A673 (cell line): ENCODE measurements around the gene SLC6A12. TPM values are rescaled to one million over a fixed set of nuclear protein-coding genes. Genes with fewer than 3 reads are reported as not detected.
"Not testable (repeated sequence)": the region's sequence is repeated elsewhere in the genome, so short reads cannot be mapped to it uniquely, and the experiment has no call there.

Experiments used
- BruUV-seq: library from RNA; stranded (reverse); fragments of 400-500 nt; replicated peaks from 2 replicates; lab custom pipeline; 2021; lab: Mats Ljungman, UMichigan
- CTCF ChIA-PET: fragments of 300-600 bp; sonication (Branson Sonifier 250); formaldehyde crosslinking; loops from one replicate; lab custom pipeline; 2022; ENCODE audit warnings: antibody characterized with exemption; lab: Charles Lee
- POLR2A ChIA-PET: fragments of 300-600 bp; sonication (Branson Sonifier 250); formaldehyde crosslinking; loops from one replicate; lab custom pipeline; 2022; ENCODE audit warnings: antibody characterized with exemption; ENCODE audit not compliant: low non-redundant PET; lab: Charles Lee
- DNase-seq: peaks from one replicate; pipeline ENCODE4 v3.0.0-alpha.2; 2015; ENCODE audit warnings: low spot score
- H3K27ac ChIP-seq: fragments of 200-600 bp; sonication (generic); 2 replicates; pipeline ENCODE4 v1.5.1; 2016; ENCODE audit warnings: mixed run types, low read depth, mild to moderate bottlenecking, mixed read lengths, antibody characterized with exemption, low read length; ENCODE audit not compliant: poor library complexity, severe bottlenecking
- H3K27me3 ChIP-seq: fragments of 200-600 bp; sonication (generic); replicated peaks from 2 replicates; pipeline ENCODE4 v1.6.1; 2017; ENCODE audit warnings: mixed run types, low read depth, mild to moderate bottlenecking, mixed read lengths, antibody characterized with exemption, low read length; ENCODE audit not compliant: insufficient read depth, poor library complexity
- H3K36me3 ChIP-seq: fragments of 200-600 bp; sonication (generic); 2 replicates; pipeline ENCODE4 v1.6.1; 2016; ENCODE audit warnings: mixed run types, mild to moderate bottlenecking, mixed read lengths, antibody characterized with exemption, low read length; ENCODE audit not compliant: insufficient read depth, poor library complexity, severe bottlenecking
- H3K4me1 ChIP-seq: fragments of 200-600 bp; sonication (generic); 2 replicates; pipeline ENCODE4 v1.6.1; 2017; ENCODE audit warnings: mixed run types, mild to moderate bottlenecking, mixed read lengths, antibody characterized with exemption, low read length; ENCODE audit not compliant: insufficient read depth, poor library complexity, severe bottlenecking
- H3K4me3 ChIP-seq: fragments of 200-600 bp; sonication (generic); 2 replicates; pipeline ENCODE4 v1.5.1; 2016; ENCODE audit warnings: low read depth, mixed run types, mild to moderate bottlenecking, mixed read lengths, low read length; ENCODE audit not compliant: poor library complexity, severe bottlenecking
- H3K9me3 ChIP-seq: fragments of 200-600 bp; sonication (generic); 2 replicates; pipeline ENCODE4 v1.6.1; 2016; ENCODE audit warnings: mixed run types, low read depth, mild to moderate bottlenecking, mixed read lengths, antibody characterized with exemption, low read length; ENCODE audit not compliant: poor library complexity, severe bottlenecking
- EZH2 ChIP-seq: fragments of 200-600 bp; sonication (generic); IDR thresholded peaks from 2 replicates; pipeline ENCODE4 v1.6.1; 2017; ENCODE audit warnings: borderline replicate concordance, low read depth, mild to moderate bottlenecking, mixed read lengths, antibody characterized with exemption, low read length; ENCODE audit not compliant: poor library complexity, severe bottlenecking
- intact Hi-C: fragments of 100-400 bp; cut with micrococcal nuclease; formaldehyde crosslinking; loops from one replicate; pipeline ENCODE4 v1.10.0; 2022; ENCODE audit not compliant: unreplicated experiment
- total RNA-seq: library from RNA; stranded (reverse); gene quantifications from 2 replicates; pipeline ENCODE4 v1.2.3, GENCODE V29; 2021
- TF ChIP-seq, protein P1 (sequence below): fragments of 300-800, 200-600 bp; sonication (generic); conservative IDR thresholded peaks from 2 replicates; pipeline ENCODE4 v1.5.1; 2017; ENCODE audit warnings: low read depth, mild to moderate bottlenecking, antibody characterized with exemption, low read length, moderate library complexity, mixed read lengths

Gene SLC6A12
- total RNA-seq, 1 experiment from 2014 or later, result not detected

DNA sequence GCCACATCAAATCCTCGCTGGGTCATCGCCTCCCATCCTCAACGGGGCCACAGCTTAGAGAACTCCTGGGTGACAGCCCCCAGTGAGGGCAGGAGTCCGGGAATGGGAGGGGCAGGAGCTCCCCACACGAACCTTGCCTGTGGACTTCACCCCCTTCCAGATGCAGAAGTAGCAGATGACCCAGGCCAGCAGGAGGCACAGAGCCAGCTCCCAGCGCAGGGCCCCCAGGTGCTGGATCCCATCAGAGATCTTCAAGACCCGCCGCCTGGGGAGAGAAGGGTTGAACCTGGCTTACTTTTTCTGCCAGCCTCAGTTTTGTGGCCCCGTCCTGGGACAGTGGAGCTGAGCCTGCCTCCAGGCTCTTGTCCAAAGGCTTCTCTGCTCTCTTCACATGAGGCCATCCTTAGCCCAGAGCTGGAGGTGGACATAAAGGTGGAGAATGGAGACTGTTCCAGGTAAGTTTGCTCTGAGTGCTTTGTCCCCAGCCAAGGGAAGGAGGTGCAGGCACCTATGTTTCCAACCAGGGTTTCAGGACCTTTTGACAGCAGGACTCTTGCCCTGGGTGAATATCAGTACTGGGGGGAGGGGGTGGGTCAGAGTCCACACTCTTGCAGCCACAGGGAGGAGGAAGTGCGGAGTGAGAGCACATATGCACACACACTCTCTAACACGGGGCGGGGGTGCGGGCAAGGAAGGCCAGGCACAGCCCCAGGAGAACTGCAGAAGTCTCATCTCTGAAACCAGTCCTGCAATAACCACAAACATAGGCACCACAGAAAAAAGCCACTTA is 23.3 kb upstream of the SLC6A12 start:
- Histone ChIP-seq H3K4me3 (no peak overlapping the region), H3K27me3 (no peaks in the 10 kb centered on the region), H3K36me3 (no peaks in the 10 kb centered on the region), H3K4me1 (no peaks in the 10 kb centered on the region), H3K27ac (no peak overlapping the region), H3K9me3 (no peaks in the 10 kb centered on the region)
- BruUV-seq, result no TSS peak
- CTCF ChIA-PET, result no interaction called here
- DNase-seq, result no peak
- TF ChIP-seq, protein P1, sequence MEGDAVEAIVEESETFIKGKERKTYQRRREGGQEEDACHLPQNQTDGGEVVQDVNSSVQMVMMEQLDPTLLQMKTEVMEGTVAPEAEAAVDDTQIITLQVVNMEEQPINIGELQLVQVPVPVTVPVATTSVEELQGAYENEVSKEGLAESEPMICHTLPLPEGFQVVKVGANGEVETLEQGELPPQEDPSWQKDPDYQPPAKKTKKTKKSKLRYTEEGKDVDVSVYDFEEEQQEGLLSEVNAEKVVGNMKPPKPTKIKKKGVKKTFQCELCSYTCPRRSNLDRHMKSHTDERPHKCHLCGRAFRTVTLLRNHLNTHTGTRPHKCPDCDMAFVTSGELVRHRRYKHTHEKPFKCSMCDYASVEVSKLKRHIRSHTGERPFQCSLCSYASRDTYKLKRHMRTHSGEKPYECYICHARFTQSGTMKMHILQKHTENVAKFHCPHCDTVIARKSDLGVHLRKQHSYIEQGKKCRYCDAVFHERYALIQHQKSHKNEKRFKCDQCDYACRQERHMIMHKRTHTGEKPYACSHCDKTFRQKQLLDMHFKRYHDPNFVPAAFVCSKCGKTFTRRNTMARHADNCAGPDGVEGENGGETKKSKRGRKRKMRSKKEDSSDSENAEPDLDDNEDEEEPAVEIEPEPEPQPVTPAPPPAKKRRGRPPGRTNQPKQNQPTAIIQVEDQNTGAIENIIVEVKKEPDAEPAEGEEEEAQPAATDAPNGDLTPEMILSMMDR, result no peak
- no peak for TF ChIP-seq EZH2
- intact Hi-C loops, result no loop called here
- POLR2A ChIA-PET, result interaction anchor here (0.6 kb wide), 1 partner anchor 152 kb away, joined by 3 read pairs; no protein-coding TSS in a partner anchor

DNA sequence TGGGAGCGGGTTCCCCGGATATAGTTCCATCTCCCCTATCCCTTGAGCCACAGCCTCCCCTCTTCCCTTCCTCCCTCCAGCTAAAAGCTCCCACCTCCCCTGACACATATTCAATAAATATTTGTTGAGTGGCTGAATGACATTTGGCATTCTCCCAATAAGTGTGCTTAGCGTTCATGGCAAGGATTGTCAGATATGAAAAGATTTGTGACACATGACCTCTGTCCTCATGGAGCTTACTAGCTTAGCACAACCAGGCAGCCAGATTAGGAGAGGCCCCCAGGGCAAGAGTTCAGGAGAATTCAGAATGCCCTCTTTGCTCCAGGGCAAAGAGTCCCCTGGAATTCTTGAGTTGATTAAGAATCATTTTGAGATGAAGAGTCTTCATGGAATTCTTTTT is 22.5 kb upstream of the SLC6A12 start:
- ChIA-PET CTCF (no interaction called here), POLR2A (no interaction called here)
- Histone ChIP-seq H3K4me1 (no peaks in the 10 kb centered on the region), H3K27ac (no peak overlapping the region), H3K4me3 (no peak overlapping the region), H3K27me3 (no peaks in the 10 kb centered on the region), H3K36me3 (no peaks in the 10 kb centered on the region), H3K9me3 (no peaks in the 10 kb centered on the region)
- intact Hi-C loops, result no loop called here
- no TSS peak for BruUV-seq
- no peak for TF ChIP-seq EZH2
- TF ChIP-seq, protein P1, result no peak
- no peak for DNase-seq

DNA sequence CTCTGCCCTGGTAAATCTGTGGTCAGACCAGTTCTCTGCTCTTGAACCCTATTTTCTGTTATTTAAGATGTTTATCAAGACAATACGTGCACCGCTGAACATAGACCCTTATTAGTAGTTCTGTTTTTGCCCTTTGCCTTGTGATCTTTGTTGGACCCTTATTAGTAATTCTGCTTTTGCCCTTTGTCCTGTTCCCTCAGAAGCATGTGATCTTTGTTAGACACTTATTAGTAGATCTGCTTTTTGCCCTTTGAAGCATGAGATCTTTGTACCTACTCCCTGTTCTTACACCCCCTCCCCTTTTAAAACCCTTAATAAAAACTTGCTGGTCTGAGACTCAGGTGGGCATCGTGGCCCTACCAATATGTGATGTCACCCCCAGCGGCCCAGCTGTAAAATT is 22.0 kb upstream of the SLC6A12 start:
- H3K4me3 ChIP-seq, POLR2A ChIA-PET, intact Hi-C loops, H3K36me3 ChIP-seq, BruUV-seq, H3K27ac ChIP-seq, H3K9me3 ChIP-seq, CTCF ChIA-PET, H3K4me1 ChIP-seq, DNase-seq, H3K27me3 ChIP-seq: not testable (repeated sequence)

DNA sequence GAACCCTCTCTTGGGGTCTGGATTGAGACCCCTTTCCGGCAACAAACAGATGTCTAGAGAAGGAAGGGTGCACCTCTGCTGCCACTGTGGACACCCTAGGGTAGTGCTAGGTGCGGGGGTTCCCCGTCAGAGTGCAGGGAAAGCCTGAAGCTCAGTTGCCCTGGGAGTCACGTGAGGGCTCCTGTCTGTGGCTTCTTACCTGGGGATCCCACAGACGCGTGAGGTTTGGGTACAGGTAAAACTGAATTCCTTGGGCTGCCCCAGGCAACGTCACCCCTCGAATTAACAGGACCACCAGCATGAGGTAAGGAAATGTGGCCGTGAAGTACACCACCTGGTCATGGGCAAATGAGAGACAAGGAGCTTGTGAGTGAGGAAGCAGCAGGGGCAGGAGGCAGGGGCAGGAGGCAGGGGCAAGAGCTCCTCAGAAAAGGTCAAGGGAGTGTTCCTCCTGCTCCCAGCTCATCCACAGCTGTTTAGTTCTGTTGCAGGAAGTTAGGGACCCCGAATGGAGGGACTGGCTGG is 21.0 kb upstream of the SLC6A12 start:
- TF ChIP-seq, protein P1, result no peak
- no peak for TF ChIP-seq EZH2

More for the DNA sequence above, 21.0 kb upstream of the SLC6A12 start:
- Histone ChIP-seq H3K27ac (no peak overlapping the region), H3K27me3 (no peaks in the 10 kb centered on the region), H3K4me1 (no peaks in the 10 kb centered on the region), H3K4me3 (no peak overlapping the region), H3K9me3 (no peaks in the 10 kb centered on the region), H3K36me3 (no peaks in the 10 kb centered on the region)
- ChIA-PET CTCF (no interaction called here), POLR2A (no interaction called here)
- BruUV-seq, result no TSS peak
- intact Hi-C loops, result no loop called here
- no peak for DNase-seq
